ENCODE results near the gene MLPH.

GRCh38 chr2:237480556-237480955, 6.5 kb upstream of the MLPH start:
- no peak for TF ChIP-seq CTCF (IDR thresholded peaks at IDR 0.05; ENCODE audit: low read depth, low read length, poor library complexity, severe bottlenecking)
- TF ChIP-seq EZH2phosphoT487 (IDR thresholded peaks at IDR 0.05; ENCODE audit: borderline replicate concordance, low read length): no peak
